Muscle of arm (tissue), 12 donors: Measurements from ENCODE around the gene TMEM255B. TPM values are rescaled to one million over a fixed set of nuclear protein-coding genes. Genes with fewer than 3 reads are reported as not detected.

Source experiments
- DNase-seq: peaks from one replicate; pipeline ENCODE4 v3.0.0-alpha.2; 2013
- polyA plus RNA-seq, 12 donors: library from polyadenylated mRNA; unstranded; fragments of 120-200 nt; gene quantifications; one replicate each; pipeline ENCODE4 v1.2.1, GENCODE V29; 2013; ENCODE audit not compliant: insufficient read length in 12 of 12

The TMEM255B gene
- polyA plus RNA-seq, 12 donors, result 4.6 to 12.2 (median 6.0) TPM; not detected in 2

DNA sequence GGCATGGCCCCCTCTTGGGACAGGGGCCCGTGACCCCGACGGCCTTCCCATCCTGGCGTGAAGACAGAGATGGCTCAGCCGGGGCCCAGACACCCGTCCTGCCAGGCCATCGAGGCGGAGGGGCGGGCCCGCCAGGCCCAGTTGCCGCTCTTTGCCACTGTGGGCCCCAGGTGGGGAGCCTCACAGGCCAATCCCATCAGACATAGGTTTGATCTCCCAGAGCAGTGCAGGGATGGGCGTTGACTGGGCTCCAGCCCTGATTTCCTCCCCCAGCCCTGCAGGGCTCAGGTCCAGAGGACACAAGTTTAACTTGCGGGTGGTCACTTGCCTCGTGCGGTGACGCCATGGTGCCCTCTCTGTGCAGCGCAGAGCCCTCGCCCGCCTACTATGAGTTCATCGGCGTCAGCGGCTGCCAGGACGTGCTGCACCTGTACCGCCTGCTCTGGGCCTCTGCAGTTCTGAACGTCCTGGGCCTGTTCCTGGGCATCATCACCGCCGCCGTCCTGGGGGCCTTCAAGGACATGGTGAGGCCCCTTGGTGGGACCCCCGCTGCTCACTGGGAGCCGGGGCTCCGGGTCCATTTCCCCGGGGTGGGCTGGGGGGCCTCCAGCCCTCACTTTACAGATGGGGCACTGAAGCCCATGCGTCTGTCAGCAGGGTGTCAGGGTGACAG, 42.4 kb downstream of the TMEM255B start:
- DNase-seq, result no peak

DNA sequence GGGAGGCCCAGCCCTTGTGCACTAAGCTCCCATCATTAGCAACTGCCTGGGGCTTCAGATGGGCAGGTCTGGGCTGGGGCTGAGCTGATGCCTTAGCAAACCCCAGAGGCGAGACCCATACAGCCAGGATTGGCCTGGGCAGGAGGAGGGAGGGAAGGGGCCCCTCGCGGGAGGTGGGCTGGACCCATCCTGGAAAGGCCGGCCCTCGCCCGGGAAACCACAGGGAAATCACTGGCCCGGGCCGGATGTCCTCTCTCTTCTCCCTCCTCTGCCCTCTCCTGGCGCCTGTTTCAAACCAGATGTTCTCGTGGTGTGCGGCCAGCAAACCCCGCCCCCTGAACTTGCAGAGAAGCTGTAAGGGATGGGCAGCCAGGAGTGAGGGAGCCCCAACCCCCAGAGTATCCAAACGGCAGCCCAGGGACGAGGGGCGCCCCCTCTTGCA, 43.1 kb downstream of the TMEM255B start:
- DNase-seq, result peak; percentile 73

DNA sequence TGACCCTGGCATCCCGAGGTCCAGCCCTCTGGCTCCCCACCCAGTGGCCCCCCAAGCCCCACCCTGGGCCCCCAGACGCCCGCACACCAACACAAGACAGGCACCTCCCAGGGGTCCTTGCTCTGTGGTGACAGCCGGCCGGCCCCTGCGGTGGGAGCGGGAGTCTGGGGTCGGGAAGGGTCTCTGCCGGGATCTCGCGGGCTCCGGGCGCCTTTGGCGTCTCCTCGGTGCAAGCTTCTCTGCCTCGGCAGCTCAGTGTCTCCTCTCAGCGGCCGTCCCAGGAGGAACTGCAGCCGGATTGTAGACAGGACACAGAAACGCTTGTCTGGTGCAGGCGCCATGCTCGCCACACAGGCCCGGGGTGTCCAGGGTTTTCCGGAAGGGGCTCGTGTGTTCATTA, 43.7 kb downstream of the TMEM255B start:
- no peak for DNase-seq

DNA sequence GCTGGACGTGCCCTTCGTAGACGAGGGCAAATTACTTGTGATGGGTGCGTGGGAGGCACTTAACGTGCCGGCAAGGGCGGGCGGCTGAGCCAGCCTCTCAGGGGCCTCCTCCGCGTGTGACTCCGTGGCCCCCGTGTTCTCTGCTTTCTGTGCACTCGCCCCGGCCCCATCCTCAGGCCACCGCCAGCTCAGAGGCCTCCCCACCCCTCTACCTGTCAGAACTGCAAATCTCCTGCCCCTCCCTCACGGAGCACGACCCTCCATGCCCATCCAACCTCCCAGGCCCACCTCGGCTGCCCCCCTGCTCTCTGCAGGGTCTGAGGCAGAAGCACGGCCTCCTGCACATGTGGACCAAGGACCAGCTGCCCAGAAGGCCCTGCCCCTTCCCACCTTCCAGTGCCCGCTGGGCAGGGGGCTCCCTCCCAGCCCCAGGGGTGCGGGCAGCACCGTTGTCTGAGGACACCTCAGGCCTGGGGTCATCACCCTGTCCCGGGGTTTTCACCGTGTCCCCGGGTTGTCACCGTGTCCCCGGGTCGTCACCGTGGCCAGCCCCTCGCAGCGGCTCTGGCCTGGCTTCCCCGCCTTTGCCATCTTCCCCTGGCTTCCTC, 44.5 kb downstream of the TMEM255B start:
- DNase-seq, result no peak

DNA sequence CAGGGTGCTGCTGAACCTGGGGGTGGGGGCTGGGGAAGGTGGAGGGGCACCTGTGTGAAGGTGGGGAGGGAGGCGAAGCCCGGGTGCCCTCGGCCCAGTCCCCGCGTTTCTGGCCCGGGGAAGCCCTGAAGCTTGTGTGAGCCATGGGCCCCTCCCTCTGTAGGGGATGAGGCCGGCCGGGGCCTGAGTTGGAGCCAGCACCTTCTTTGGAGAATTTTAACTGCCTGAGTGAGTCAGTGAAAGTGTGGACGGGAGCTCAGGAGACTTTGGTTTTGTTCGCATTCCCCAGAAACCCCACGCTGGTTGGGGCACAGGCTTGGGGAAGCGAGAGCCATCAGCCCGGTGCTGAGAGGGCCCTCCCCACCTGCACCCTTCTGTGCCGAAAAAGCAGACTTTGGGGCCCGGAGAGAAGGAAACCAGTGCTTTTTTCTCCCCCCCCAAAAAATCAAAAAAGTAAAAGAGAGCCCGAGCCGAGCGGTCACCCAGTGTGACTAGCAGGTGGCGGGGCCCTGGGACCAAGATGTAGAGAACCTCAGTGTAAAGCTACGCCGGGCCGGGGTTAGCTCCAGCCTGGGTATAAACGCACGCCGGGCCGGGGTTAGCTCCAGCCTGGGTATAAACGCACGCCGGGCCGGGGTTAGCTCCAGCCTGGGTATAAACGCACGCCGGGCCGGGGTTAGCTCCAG, 45.1 kb downstream of the TMEM255B start:
- no peak for DNase-seq

- no peak for DNase-seq
Measured at GRCh38 chr13:113804703-113805430, 45.8 kb downstream of the TMEM255B start.

DNA sequence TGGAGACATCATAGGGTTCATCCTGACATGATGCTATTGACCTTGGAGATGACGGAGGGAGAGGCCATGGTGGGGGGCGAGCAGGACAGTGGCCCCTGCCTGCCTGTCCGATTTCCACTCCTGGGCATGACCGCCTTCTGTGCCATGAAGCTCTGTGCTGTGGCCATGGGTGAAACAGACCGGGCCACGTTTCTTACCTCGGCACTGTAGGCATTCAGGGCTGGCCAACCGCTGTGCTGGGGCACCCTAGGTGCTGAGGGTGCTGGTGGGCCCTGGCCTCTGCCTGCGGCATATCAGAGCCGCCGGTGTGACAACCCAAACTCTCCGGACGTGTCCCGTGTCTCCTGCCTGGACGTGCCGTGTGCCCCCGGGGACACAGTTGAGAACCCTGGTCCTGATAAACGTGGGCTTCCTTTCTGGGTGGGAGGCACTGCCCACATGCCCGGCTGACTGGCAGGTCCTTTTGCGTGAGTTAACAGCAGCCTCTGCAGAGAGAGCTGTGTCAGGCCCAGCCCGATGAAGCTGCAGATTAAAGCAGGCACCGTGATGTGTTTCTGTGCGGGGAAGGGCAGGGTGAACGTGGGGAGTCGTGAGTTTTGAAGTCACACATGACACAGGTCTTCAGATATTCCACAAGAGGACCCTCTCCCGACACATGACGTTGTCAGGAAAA, 46.5 kb downstream of the TMEM255B start:
- DNase-seq, result no peak

DNA sequence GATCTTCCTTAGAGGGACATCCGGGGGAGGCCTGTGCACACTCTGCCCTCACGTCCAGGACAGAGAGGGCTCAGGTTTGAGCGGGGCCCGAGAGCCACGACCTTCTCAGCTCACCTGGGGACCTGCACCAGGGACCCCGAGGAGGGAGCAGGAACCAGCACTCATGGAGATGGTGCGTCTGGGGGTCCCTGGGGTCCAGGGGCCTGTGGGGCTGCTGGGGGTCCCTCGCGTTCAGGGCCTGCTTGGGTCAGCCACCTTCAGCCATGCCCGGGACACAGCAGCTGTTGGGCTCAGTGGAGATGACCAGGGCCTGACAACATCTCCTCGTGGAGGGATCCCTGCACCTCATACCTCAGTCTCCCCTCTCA, 47.1 kb downstream of the TMEM255B start:
- DNase-seq, result no peak

- DNase-seq, result no peak
Measured at GRCh38 chr13:113806526-113806925, 47.5 kb downstream of the TMEM255B start.

DNA sequence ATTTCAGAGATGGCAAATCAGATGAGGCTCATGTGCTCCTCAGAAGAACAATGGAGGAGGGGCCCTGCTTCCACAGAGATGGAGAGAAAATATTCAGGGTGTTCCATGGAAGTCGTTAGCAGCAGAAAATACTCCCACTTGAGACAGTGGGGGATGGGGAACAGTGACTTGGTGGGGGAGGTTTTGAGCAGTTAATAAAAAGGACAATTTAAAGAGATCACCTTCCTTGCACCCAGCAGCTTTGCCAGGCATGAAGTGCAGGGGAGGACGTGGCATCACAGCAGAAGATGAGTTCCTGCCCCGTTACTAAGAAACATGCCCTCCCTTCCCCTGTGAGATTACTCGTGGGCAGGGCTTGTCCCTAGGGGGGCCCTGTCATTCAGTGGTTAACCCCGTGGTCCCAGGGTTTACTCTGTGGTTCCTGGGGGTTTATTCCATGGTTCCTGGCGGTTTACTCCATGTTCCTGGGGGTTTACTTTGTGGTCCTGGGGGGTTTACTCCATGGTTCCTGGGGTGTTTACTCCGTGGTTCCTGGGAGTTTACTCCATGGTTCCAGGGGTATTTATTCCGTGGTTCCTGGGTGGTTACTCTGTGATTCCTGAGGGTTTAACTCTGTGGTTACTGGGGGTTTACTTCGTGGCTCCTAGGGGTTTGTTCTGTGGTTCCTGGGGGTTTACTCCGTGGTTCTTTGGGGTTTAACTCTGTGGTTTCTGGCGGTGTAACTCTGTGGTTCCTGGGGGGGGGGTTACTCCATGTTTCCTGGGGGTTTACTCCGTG, 49.2 kb downstream of the TMEM255B start:
- DNase-seq, result no peak

DNA sequence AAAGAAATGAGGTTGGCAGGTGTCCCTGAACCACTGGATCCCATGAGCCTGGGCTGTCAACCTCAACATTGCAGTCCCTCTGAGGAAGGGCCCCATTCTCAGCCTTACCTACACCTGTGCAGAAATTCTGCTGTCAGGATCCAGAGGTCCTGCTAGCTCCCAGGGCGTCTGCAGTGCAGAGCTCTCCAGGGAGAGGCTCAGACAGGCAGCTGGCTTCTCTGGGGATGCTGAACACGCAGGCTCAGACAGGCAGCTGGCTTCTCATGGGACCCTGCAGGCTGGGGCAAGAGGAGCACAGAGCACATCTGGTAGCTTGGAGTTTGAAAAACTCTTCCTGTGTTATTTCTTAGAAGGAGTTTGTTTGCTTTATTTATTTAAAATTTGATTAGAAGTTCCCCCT, 50.9 kb downstream of the TMEM255B start:
- DNase-seq, result no peak

GRCh38 chr13:113810640-113811039, 51.6 kb downstream of the TMEM255B start:
- DNase-seq, result no peak

DNA sequence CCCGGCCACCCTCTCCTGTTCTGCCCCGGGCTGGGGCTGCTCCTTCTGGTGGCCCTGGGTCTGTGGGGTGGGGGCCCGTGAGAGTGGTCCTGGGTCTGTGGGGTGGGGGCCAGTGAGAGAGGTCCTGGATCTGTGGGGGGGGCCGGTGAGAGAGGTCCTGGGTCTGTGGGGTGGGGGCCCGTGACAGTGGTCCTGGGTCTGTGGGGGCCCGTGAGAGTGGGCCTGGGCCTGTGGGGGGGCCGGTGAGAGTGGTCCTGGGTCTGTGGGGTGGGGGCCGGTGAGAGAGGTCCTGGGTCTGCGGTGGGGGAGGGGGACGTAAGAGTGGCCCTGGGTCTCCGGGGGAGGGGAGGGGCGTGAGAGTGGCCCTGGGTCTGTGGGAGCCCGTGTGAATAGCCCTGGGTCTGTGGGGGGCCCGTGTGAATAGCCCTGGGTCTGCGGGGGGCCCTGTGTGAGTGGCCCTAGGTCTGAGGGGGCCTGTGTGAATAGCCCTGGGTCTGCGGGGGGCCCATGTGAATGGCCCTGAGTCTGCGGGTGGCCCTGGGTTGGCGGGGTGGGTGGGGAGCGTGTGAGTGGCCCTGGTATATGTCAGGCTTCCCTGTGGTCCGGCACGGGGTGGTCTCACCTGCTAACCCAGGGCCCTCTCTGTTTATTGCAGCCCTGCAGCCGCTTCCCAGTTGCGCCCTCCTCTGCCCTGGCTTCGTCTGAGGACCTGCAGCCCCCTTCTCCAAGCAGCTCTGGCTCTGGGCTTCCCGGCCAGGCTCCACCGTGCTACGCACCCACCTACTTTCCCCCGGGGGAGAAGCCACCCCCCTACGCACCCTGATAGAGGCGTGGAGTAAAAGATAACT, 52.3 kb downstream of the TMEM255B start:
- DNase-seq, result no peak

- no peak for DNase-seq
Measured at GRCh38 chr13:113812178-113813040, 53.4 kb downstream of the TMEM255B start.

DNA sequence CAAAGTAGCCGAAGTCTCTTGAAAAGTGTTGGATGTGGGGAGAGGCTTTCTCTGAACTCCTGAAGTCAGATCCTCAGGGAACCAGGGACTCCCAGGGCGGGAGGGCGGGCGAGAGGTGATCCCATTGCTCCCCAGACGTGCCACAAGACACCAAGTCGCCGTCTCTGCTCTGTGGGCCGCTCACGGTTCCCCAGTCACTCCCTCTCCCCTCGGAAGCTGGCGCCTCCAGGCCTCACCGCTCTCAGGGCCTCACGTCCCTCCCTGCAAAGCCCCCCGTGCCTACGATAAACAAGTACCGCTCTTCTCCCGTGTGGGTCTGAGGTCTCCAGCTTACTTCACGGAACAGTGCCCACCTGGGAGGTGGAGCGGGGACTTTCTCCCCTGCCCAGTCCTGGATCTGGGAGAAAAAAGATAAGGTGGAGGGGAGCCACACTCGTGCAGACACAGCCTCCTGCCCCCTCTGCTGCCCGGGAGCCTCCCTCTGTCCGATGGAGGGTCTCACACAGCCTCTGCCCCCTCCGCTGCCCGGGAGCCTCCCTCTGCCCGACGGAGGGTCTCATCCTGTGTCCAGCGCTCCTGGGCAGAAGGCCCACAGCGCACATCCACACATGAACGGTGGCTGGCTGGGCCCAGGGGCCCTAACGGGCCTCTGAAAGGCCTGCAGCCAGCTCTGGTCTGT, 54.2 kb downstream of the TMEM255B start:
- no peak for DNase-seq

GRCh38 chr13:113813749-113814434, 54.9 kb downstream of the TMEM255B start:
- no peak for DNase-seq

GRCh38 chr13:113814435-113814821, 55.4 kb downstream of the TMEM255B start:
- DNase-seq, result no peak
